NCI-H2107 (cell line): ENCODE measurements around the gene RIPK4.

Experiments
- DNase-seq: peaks from one replicate; lab custom pipeline; 2025; lab: John Stamatoyannopoulos, UW

RIPK4 gene

GRCh38 chr21:41691205-41692184 lies 75.4 kb downstream of the RIPK4 start:
- no peak for DNase-seq
